Progenitor cell of endocrine pancreas (in vitro differentiated cells): ENCODE results near the gene MAGI3. TPM values are rescaled to one million over a fixed set of nuclear protein-coding genes. Genes with fewer than 3 reads are reported as not detected.

Experiments used
- DNase-seq: peaks from one replicate; pipeline ENCODE4 v3.0.0; 2021; ENCODE audit warnings: low spot score; ENCODE audit not compliant: unreplicated experiment
- H3K27ac Mint-ChIP-seq: 2 replicates; pipeline ENCODE4 v1.8.0; 2021; ENCODE audit warnings: mild to moderate bottlenecking, moderate library complexity, mixed read lengths
- H3K27me3 Mint-ChIP-seq: 2 replicates; pipeline ENCODE4 v1.8.0; 2021; ENCODE audit warnings: mixed read lengths
- H3K36me3 Mint-ChIP-seq: 2 replicates; pipeline ENCODE4 v1.8.0; 2022; ENCODE audit warnings: mixed read lengths; ENCODE audit not compliant: insufficient read depth
- H3K4me1 Mint-ChIP-seq: 2 replicates; pipeline ENCODE4 v1.8.0; 2021; ENCODE audit warnings: low read depth, mixed read lengths
- H3K4me3 Mint-ChIP-seq: 2 replicates; pipeline ENCODE4 v1.8.0; 2021; ENCODE audit warnings: low read depth, mild to moderate bottlenecking, moderate library complexity, mixed read lengths
- H3K9me3 Mint-ChIP-seq: 2 replicates; pipeline ENCODE4 v1.8.0; 2021; ENCODE audit warnings: low read depth, mixed read lengths
- CTCF ChIP-seq: fragments of 200-600 bp; sonication (generic); IDR thresholded peaks from one replicate; pipeline ENCODE4 v1.5.0; 2021; ENCODE audit warnings: antibody characterized with exemption, mild to moderate bottlenecking; ENCODE audit not compliant: unreplicated experiment
- total RNA-seq: library from RNA; stranded (reverse); gene quantifications from 2 replicates; pipeline ENCODE4 v1.2.1, GENCODE V29; 2021

The MAGI3 gene
- total RNA-seq, 1 donor from 2014 or later, result 23.7 TPM

DNA sequence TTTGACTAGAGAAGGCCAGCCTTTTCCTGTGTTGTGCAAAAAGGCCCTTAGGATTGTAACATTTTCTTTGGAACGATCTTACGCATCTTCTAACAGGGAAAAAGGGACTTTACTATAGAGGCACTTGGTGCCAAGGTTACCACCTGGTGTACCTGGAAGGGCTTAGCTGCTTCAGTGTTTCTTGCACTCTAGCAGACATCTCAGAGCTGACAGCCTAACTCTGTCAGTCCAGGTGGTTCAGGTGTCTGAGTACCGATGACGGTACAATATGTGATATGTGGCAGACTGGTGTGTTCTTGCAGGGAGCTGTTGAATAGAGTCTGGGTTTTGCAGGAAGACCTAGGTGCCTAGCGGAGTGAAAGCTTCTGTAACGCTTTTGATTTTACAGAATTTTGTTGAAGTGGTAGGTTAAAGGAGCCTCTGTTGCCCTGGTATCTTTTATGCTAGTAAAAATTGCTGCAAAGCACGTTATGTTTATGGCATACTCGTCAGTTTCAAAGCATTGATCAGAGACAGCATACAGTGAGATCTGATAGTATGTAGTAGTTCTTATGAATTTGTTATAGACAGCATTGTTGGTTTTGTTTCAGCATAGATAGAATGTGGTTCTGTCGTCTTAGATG, 1.4 kb downstream of the MAGI3 start:
- Mint-ChIP-seq H3K4me1 (peaks cover 34% of the 10 kb centered on the region), H3K36me3 (no peaks in the 10 kb centered on the region), H3K4me3 (peak overlapping the region; percentile 79), H3K9me3 (peaks cover 3% of the 10 kb centered on the region), H3K27ac (peak overlapping the region; percentile 75), H3K27me3 (no peaks in the 10 kb centered on the region)
- no peak for DNase-seq
- no peak for TF ChIP-seq CTCF

DNA sequence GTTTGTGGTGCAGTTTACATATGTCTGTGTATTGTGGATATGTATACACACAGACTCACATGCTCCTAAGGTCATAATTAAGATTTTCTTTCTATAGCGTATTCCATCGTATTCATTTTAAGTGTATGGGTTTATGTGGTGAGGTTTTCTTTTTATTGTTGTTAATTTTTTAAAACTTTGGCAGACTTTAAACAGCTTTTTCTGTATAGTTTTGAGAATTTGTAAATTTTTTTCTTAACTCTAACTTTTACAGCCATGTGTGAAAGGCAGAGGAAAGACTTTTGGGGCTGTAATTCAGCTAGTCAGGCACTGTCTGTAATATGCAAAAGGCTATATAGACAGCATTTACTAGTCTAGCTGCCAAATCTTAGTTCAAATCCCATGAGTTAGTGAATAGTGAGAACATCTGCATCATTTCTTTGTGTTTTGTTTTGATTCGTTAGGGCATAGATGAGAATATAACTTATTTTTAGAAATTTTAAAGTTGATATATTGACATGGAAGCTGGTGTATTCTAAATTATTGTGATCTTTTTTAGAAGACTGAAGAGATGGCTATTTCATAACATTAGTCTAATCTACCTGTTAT, 2.3 kb downstream of the MAGI3 start:
- H3K9me3 Mint-ChIP-seq, result peaks cover 3% of the 10 kb centered on the region
- H3K4me1 Mint-ChIP-seq, result peaks cover 36% of the 10 kb centered on the region
- H3K27me3 Mint-ChIP-seq, result no peaks in the 10 kb centered on the region
- no peaks in the 10 kb centered on the region for H3K36me3 Mint-ChIP-seq
- no peak overlapping the region for H3K27ac Mint-ChIP-seq
- peak overlapping the region; percentile 79 for H3K4me3 Mint-ChIP-seq
- TF ChIP-seq CTCF, result no peak
- DNase-seq, result no peak

GRCh38 chr1:113394043-113394862, 3.9 kb downstream of the MAGI3 start:
- H3K9me3 Mint-ChIP-seq, result no peaks in the 10 kb centered on the region
- TF ChIP-seq CTCF, result no peak
- no peaks in the 10 kb centered on the region for H3K27me3 Mint-ChIP-seq
- peaks cover 34% of the 10 kb centered on the region for H3K4me1 Mint-ChIP-seq
- H3K27ac Mint-ChIP-seq, result no peak overlapping the region
- no peaks in the 10 kb centered on the region for H3K36me3 Mint-ChIP-seq
- no peak overlapping the region for H3K4me3 Mint-ChIP-seq
- DNase-seq, result no peak

DNA sequence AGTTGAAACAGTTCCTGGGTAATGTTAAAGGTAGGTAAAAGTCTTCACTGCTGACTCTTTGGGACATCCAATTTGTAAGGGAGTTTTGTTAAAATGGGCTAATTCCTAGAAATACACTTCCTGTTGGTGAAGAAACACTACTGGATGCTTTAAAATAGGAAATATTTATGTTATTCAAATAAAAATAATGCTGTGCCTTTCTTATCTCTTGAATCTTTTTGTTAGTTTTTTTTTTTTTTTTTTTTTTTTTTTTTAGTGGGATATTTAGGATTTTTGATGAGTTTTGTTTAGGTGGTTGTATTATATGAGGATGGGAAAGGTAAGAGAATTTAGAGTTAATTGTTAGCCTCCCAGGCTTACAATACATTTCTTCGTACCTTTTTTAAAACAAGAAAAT, 4.5 kb downstream of the MAGI3 start:
- Mint-ChIP-seq H3K4me1 (peaks cover 31% of the 10 kb centered on the region), H3K4me3 (no peak overlapping the region), H3K27ac (no peak overlapping the region), H3K9me3 (no peaks in the 10 kb centered on the region), H3K36me3 (no peaks in the 10 kb centered on the region), H3K27me3 (no peaks in the 10 kb centered on the region)
- no peak for DNase-seq
- TF ChIP-seq CTCF, result no peak

DNA sequence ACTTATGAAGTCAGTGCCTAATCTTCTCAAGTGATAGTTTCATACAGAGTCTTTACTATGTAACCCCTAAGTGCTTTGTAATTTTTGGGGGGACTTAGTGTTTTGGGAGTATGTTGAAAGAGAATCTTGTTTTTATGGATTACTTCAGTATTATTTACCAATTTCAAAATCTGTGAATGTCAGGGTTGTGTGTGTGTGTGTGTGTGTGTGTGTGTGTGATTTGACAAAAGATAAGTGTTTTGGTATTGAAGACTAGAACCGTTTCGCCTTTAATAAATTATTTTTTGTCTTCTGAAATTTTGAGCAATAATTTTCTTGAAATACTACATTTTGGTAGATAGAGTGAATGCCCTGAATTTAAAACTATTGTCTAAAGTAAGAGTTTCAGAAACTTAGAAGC, 5.8 kb downstream of the MAGI3 start:
- no peak for DNase-seq
- H3K36me3 Mint-ChIP-seq, result no peaks in the 10 kb centered on the region
- H3K27ac Mint-ChIP-seq, result no peak overlapping the region
- H3K4me3 Mint-ChIP-seq, result no peak overlapping the region
- no peaks in the 10 kb centered on the region for H3K9me3 Mint-ChIP-seq
- peaks cover 31% of the 10 kb centered on the region for H3K4me1 Mint-ChIP-seq
- TF ChIP-seq CTCF, result no peak
- no peaks in the 10 kb centered on the region for H3K27me3 Mint-ChIP-seq
